Lower lobe of right lung (tissue), 2 donors: Measurements from ENCODE around the gene UBE3B. TPM values are rescaled to one million over a fixed set of nuclear protein-coding genes. Genes with fewer than 3 reads are reported as not detected.

ENCODE experiments used
- ATAC-seq, 2 donors: fragments of 200-7000 bp; cut with Tn5 transposase; one replicate each; pipeline ENCODE4 v1.9.1; 2020 to 2022; ENCODE audit warnings: mild to moderate bottlenecking in 2 of 2, moderate library complexity in 2 of 2
- DNase-seq: peaks from one replicate; pipeline ENCODE4 v3.0.0-alpha.2; 2020
- H3K27ac ChIP-seq: fragments of 200-600 bp; one replicate; pipeline ENCODE4 v1.8.0; 2022
- H3K27me3 ChIP-seq: fragments of 200-600 bp; one replicate; pipeline ENCODE4 v1.8.0; 2022; ENCODE audit warnings: low read depth
- H3K36me3 ChIP-seq: fragments of 200-600 bp; one replicate; pipeline ENCODE4 v1.8.0; 2022; ENCODE audit warnings: mild to moderate bottlenecking
- H3K4me1 ChIP-seq: fragments of 200-600 bp; one replicate; pipeline ENCODE4 v1.8.0; 2022
- H3K4me3 ChIP-seq: fragments of 200-600 bp; one replicate; pipeline ENCODE4 v1.8.0; 2022; ENCODE audit warnings: mild to moderate bottlenecking
- H3K9me3 ChIP-seq: fragments of 200-600 bp; one replicate; pipeline ENCODE4 v1.8.0; 2022
- intact Hi-C: fragments of 100-400 bp; cut with DNase I; formaldehyde crosslinking; loops from one replicate; pipeline ENCODE4 v1.11.0; 2022
- total RNA-seq: library from RNA; stranded (reverse); fragmentation: NEBNext Ultra II Directional; extraction: Animal tissue kit (Norgen Biotek cat#: 25700); gene quantifications from one replicate; pipeline ENCODE4 v1.2.1, GENCODE V29; 2021
- TF ChIP-seq, protein P1 (sequence below): fragments of 200-600 bp; IDR thresholded peaks from one replicate; pipeline ENCODE4 v1.8.0; 2022; ENCODE audit warnings: antibody characterized with exemption, mild to moderate bottlenecking
- donor health status: DM: no; HTN: yes; CAD: no; lungs with severe emphysema.

The UBE3B gene
- total RNA-seq, 1 donor from 2014 or later = 40.1 TPM

GRCh38 chr12:109563291-109564284 lies 86.2 kb downstream of the UBE3B start:
- H3K9me3 ChIP-seq = no peaks in the 10 kb centered on the region
- no peak overlapping the region for H3K4me3 ChIP-seq
- no peak overlapping the region for H3K27ac ChIP-seq
- DNase-seq (no peak), ATAC-seq (no peak)
- H3K4me1 ChIP-seq = no peaks in the 10 kb centered on the region
- intact Hi-C loops = no loop called here
- peaks cover 79% of the 10 kb centered on the region for H3K36me3 ChIP-seq
- H3K27me3 ChIP-seq = no peaks in the 10 kb centered on the region
- TF ChIP-seq, protein P1, sequence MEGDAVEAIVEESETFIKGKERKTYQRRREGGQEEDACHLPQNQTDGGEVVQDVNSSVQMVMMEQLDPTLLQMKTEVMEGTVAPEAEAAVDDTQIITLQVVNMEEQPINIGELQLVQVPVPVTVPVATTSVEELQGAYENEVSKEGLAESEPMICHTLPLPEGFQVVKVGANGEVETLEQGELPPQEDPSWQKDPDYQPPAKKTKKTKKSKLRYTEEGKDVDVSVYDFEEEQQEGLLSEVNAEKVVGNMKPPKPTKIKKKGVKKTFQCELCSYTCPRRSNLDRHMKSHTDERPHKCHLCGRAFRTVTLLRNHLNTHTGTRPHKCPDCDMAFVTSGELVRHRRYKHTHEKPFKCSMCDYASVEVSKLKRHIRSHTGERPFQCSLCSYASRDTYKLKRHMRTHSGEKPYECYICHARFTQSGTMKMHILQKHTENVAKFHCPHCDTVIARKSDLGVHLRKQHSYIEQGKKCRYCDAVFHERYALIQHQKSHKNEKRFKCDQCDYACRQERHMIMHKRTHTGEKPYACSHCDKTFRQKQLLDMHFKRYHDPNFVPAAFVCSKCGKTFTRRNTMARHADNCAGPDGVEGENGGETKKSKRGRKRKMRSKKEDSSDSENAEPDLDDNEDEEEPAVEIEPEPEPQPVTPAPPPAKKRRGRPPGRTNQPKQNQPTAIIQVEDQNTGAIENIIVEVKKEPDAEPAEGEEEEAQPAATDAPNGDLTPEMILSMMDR = no peak

DNA sequence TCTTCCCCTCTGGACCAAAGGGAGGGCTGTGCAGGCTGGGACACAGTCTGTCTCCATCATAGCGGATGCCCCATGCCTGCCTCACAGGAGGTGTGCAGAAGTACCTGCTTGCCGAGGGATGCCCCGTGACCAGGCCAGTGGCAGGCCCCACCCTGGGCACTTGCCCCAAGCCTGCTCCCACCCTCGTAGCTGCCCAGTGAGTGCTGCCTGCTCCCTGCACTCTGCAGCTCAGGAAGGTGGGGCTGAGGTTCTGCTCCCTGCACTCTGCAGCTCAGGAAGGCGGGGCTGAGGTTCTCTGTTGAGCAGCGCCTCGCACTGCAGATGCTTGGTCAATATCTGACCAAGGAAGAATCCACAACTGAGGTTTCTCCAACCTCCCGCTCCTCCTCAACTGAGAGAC lies 89.0 kb downstream of the UBE3B start:
- peaks cover 96% of the 10 kb centered on the region for H3K36me3 ChIP-seq
- intact Hi-C loops = no loop called here
- DNase-seq = peak; percentile 20

GRCh38 chr12:109567296-109567695 lies 89.9 kb downstream of the UBE3B start:
- H3K4me1 ChIP-seq = peaks cover 8% of the 10 kb centered on the region
- H3K36me3 ChIP-seq = peaks cover 92% of the 10 kb centered on the region
- intact Hi-C loops = no loop called here
- TF ChIP-seq, protein P1 = no peak
- H3K4me3 ChIP-seq = no peak overlapping the region
- DNase-seq = no peak
- no peaks in the 10 kb centered on the region for H3K9me3 ChIP-seq
- ATAC-seq = no peak
- H3K27me3 ChIP-seq = no peaks in the 10 kb centered on the region
- H3K27ac ChIP-seq = no peak overlapping the region

More for the DNA sequence above, 89.0 kb downstream of the UBE3B start:
- TF ChIP-seq, protein P1 = no peak
- Histone ChIP-seq H3K4me3 (no peak overlapping the region), H3K9me3 (no peaks in the 10 kb centered on the region), H3K4me1 (no peaks in the 10 kb centered on the region), H3K27me3 (no peaks in the 10 kb centered on the region), H3K27ac (no peak overlapping the region)
- ATAC-seq = no peak

GRCh38 chr12:109567967-109568366 lies 90.5 kb downstream of the UBE3B start:
- DNase-seq (no peak), ATAC-seq (no peak)
- intact Hi-C loops = no loop called here
- H3K27me3 ChIP-seq = no peaks in the 10 kb centered on the region
- no peak overlapping the region for H3K4me3 ChIP-seq
- peaks cover 85% of the 10 kb centered on the region for H3K36me3 ChIP-seq
- H3K4me1 ChIP-seq = peaks cover 14% of the 10 kb centered on the region
- TF ChIP-seq, protein P1 = no peak
- H3K27ac ChIP-seq = no peak overlapping the region
- no peaks in the 10 kb centered on the region for H3K9me3 ChIP-seq

DNA sequence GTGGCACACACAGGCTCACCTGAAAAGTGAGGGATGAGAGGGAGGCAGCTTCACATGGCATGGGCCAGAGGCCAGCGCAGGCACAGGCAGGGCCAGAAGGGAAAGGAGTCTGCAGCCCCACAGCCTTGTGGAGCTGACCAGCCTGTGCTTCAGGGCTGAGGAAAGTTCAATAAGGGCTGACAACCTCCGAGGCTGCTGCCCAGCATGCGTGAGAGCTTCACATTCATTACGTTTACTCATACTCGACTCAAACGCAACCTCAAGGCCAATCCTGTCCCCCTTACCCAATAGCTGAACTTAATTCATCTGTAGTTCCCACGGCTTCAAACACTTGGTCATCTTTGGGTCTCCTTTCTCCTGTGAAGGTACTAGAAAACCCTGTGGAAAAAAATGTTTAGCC lies 91.1 kb downstream of the UBE3B start:
- Histone ChIP-seq H3K4me1 (peaks cover 14% of the 10 kb centered on the region), H3K4me3 (no peak overlapping the region), H3K36me3 (peaks cover 80% of the 10 kb centered on the region), H3K27ac (no peak overlapping the region), H3K9me3 (no peaks in the 10 kb centered on the region), H3K27me3 (no peaks in the 10 kb centered on the region)
- TF ChIP-seq, protein P1 = no peak
- DNase-seq (no peak), ATAC-seq (no peak)
- intact Hi-C loops = no loop called here
